NCI-H748 treated with DMSO at 0.1 percent for 48 hours (cell line): ENCODE measurements around the gene C9orf50.
"Not testable (repeated sequence)": the region's sequence is repeated elsewhere in the genome, so short reads cannot be mapped to it uniquely, and the experiment has no call there.

Experiments
- DNase-seq: peaks from one replicate; lab custom pipeline; 2025; lab: John Stamatoyannopoulos, UW

Gene C9orf50

DNA sequence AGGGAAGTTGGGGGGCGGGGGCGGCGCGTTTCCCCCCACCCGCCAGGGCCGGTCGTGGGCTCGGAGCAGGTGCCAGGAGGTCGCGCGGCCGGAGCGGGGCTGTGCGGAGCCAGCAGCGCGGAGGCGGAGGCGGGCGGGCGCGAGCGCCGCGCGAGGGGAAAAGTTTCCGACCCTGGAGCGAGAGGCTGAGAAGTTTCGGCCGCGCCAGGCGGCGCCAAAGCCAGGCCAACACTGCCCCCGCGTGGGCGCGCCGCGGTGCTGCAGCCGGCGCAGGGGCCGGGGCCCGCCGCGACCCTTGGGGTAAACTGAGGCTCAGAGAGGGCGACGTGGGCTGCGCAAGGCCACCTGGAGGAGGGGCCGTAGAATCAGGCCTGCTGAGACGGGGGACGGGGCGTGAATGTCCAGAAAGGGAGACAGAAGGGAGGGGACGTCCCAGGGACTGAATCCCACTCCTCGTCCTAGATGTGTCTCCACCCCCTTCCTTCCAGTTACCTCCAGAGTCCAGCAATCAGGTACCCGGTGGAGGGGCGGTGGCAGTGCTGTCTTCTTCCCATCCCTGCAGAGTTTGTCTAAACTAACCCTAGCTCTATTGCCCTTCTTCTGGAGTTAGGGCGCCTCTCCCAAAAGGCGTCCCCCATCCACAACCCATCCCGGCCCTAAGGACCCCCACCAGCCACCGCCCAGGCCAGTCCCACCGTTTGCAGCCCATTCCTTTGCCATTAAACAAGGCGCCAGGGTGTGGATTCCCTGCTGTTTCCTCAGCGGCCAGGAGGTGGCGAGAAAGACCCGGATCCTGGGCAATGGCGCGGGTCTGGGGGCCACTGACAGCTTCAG is 10.2 kb downstream of the C9orf50 start:
- no peak for DNase-seq

DNA sequence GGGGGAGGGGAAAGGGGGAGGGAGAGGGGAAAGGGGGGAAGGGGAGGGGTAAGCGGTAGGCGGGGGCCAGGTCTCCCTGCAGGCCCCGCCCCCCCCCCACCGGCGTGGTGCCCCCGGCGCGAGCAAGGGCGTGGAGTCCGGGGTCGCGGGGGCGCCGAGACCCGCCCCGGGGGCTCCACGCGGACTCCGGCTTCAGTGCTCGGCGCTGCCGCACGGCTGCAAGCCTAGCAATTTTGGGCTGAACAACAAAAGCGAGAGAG is 10.8 kb downstream of the C9orf50 start:
- DNase-seq = no peak

DNA sequence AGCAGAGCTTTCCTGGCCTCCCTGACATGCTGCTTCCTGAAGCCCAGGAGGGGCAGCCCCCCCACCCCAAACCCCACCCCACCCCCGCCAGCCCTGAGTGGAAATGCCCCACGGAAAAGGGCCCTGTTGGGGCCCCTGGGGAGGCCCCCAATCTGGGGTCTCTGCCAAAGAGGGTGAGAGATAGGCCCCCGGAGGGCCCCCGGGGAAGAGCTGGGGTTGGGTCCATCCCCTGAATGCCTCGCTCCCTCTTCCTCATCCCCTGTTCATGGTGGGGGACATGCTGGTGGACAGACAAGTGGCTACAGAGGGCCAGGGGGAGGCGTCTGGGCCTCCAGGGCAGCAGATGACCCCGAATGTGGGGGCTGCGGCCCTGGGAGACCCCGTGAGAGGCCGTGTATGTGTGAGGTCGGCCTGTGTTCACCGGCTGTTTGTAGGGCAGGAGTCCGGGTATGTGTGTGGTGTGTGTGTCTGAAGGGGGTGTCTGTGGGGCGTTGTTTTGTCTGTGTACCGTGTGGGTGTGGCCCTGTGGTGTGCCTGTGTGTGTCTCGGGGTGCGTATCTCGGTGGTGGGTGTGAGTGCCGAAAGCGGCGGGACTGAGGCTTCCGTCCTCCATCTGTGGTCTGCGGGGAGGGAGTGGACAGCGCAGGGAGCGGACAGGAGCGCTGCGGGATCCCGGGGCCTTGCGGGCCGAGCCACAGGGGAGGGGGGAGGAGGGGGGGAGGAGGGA is 11.3 kb downstream of the C9orf50 start:
- no peak for DNase-seq

DNA sequence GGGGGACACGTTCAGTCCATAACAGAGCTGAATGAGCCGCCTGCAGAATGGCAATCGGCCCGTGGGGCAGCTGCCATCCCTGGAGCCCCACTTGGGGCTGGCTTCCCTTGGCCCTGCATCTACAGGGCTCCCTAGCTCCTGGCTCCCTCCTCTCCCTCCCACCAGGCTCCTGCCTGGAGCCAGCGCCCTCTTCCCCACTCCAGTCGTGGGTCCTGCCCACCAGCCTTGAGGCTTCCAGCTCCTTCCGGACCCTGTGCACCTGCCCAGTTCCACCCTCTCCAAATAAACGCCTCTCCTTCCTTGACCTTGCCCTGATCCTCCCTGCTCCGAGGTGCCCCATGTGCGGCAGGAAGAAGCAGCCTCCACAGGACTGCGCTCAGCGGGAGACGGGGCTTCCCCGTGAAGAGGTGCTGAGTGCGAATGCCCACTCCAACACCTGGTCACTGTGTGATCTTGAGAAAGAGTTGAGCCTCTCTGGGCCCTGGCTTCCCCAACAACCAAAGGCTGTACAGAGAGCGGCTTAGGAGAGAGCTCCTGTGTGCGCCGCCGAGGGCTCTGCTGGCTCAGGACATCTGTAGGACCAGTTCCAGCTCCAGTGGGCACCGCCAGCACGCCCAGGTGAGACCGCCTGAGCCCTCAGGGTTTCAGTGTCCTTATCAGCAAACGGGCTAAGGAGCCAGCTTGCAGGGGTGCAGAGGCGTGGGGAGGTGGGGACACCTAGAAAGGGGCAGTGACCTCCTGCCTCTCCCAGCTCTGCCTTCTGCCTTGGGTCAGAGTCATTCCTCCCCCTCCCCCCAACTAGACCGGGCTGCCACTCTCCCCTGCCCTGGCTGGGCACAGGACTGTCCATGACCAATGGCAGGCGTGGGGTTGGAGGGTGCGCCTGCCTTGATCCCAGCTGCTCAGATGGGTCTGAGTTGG is 12.1 kb downstream of the C9orf50 start:
- DNase-seq = no peak

DNA sequence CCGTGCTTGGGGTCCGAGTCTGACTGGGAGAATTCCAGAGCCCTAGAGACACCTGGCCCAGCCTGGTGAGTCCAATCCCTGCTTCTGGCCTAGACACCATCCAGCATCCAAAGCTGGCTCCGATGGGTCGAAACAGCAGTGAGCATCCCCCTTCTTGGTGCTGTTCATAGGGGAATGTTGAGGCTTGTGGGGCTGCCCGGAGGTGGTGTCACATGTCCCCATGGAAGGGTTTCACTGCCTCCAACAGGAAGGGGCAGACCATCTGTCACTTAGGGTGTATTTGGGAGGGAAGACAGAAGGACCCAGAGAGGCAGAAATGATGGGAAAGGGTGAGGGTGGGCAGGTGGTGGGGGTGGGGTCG is 13.9 kb downstream of the C9orf50 start:
- no peak for DNase-seq

DNA sequence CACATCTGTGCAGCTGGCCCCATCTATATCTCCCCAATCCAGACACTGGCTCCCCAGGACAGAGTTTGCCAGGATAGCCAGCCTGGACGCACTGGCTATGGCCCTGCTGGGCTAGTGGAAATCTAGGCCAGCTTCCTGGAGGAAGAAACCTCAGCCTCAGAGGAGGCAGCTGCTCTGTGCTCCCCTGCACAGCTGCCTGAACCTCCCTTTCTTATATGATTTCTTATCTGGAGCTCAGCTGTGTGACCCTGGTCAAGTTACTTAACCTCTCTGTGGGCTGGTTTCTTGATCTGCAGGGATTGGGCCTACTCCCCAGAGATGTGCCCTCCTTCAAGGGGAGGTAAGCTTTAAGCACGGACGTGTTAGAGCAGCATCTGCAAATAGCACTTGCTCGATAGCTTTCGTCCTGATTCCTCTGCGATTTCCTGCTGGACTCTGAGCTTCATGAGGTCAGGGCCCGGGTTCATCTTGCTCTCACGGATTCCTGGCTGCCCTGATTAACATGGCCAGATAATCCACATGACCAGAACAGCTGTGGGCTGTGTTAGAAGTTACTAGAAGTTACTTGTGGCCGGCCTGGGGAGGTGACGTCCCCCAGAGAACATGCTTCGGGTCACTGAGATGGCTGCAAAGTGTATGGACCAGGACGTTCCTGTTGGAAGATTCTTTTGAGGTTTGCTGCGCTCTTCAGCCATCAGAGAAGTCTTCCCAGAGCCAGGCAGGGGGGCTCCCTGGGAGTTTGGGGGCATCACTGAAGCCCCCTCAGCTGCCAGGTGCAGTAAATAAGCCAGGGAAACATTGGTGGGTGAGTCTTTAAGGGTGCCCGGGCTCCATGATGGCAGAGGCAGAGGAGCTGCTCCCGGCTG is 14.5 kb downstream of the C9orf50 start:
- no peak for DNase-seq

DNA sequence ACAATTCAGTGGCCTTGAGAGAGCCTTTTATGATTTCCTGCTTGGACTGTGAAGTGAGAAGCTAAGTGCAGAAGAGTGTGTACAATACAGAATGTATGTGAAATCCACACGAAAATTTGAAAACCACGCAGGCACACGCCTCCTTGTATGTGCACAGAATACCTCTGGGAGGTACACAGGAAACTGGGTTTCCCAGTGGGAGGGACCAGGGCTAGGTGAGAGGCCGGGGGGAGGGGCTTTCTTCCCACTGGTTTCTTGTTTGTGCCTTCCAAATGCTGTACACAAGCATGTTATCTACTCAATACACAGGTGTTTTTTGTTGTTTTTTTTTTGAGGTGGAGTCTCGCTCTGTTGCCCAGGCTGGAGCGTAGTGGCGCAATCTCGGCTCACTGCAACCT is 16.1 kb downstream of the C9orf50 start:
- no peak for DNase-seq

DNA sequence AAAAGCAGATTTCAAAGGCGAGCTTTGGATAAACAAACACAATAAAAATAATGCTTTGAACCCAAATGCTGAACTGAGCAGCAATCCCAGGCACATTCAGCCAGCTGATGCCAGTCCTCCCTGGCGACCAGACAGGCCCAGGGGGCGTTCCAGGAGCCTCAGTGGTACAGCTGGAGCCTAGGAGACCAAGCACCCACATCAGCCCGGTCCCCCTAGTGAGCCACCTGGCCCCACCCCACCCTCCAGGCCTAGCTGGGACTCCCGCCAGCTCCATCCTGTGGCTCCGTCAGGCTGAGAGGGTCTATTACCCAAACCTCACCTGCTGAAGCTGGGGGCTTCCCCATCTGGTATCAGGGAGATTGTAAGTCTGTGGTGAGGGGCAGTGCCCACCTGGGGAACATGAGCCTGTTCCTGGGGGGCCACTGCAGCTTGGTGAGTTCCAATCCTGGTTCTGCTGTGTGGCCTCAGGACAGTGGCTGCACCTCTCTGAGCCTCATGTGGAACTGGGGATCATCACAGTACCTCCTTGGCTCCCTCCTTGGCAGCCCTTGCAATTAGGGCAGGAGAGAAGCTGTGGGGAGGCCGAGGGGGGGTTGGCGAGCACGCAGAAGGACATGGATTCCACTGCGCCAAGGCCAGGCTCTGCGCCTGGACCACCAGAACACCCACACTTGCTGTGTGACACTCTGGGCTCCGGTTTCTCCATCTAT is 16.7 kb downstream of the C9orf50 start:
- DNase-seq = no peak

DNA sequence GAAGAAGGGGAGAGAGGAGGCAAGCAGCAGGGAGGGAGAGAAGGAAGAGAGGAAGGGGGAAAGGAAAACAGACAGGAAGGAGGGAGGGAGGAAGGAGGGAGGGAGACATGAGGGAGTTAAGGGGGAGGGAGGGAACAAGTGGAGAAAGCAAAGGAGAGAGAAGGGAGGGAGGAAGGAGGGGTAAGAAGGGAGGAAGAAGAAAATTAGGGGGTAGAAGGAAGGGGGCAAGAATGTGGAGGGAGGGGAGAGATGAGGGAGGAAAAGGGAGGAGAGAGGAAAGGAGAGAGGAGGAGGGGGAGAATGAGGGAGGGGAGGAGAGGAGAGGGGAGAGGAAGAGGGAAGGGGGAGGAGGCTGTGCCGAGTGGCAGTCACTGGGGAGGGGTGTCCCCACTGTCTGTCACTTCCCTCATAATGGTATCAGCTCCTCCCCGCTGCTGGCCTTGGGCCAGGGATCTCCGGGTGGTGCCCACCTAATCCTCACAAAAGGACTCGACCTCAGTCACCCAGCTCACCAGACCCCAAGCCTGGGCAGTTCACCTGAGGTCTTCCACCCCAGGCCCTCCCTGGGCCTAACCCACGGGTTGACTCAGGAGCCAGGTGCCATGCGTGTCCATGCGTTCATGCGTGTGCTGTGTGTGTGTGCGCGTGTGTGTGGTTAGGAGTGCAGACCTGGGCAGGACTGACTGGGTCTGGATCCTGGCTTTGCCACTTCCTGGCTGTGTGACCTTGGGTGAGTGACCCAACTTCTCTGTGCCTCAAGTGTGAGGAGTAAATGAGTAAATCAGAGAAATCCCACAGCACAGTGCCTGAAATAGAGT is 18.1 kb downstream of the C9orf50 start:
- no peak for DNase-seq

DNA sequence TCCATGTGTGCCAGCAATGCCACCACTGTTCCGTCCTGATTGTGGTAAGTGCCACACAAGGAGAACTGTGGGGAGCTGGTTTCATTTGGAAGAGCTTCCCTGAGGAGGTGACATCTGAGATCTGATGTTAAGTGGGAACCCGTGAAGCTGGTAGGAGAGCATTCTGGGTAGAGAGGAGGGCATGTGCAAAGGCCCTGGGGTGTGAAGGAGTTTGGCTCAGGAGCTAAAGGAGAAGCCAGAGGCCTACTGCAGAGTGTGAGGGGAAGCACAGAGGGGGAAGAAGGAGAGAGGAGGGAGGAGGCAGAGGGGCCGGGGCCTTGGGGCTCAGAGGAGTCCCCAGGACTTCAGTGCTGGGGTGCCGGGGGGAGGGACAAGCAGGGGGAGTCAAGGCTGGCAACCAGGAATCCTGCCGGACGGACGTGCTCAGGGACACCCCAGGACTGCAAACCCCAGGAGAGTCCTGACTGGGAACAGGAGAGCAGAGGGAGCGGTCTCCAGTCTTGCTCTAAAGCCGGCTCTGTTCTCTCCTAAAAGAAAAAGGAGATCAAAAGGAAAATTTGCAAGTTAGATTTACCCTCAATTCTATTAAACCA is 19.7 kb downstream of the C9orf50 start:
- no peak for DNase-seq

DNA sequence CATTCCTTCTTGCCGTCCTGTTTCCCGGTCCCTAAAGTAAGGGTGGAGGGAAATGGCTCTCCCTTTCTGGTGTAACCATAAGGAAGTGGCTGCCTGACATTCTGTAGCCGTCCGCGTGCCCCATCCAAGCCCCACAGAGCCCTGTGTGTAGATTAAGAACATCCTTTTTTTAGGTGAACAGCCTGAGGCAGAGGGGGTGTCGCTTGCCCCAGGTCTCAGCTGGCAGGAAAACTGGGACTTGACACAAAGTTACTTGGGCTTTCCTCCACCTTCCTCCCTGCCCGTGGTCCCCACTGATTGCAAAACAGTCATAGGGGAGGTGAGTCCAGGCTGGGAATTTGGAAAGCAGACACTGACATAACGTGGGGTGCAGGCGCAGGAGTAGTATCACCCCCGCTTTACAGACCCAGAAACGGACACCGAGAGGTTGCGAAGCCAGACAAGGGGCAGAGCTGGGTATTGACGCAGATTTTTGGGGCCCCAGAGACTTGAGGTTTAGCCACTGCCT is 22.8 kb downstream of the C9orf50 start:
- no peak for DNase-seq

DNA sequence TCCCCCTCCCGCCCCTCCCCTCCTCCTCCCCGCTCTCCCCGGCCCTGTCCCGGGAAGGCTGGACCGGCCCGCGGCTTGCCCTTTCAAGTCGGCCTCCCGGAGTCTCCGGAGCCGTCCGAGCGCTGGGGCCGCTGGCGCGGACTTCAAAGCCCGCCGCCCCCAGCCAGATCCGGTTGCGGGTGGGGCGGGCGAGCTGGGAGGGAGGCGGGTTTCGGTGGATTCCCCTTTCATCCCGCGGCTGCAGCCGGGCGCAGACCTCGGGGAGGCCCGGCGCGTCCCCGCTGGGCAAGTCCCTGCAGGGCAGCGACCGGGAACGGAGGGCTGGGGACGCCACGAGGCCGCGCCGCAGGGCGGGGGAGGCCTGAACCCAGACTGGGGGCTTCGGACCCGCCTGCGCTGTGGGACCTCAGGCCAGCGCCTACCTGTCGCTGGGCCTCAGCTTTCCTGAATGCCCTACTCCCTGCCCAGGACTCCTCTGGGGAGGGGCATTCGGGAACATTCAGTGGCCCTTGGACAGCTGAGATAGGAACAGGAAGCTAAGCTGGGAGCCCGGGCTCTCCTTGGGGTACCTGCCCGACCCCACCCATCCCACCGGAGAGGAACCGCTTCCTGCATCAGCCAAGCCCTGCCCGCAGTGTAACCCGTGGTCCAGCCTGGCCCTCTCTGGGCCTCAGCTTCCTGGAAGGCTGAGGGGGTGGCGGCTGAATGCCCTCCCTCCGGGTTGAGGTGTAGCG is 23.4 kb downstream of the C9orf50 start:
- DNase-seq = no peak

DNA sequence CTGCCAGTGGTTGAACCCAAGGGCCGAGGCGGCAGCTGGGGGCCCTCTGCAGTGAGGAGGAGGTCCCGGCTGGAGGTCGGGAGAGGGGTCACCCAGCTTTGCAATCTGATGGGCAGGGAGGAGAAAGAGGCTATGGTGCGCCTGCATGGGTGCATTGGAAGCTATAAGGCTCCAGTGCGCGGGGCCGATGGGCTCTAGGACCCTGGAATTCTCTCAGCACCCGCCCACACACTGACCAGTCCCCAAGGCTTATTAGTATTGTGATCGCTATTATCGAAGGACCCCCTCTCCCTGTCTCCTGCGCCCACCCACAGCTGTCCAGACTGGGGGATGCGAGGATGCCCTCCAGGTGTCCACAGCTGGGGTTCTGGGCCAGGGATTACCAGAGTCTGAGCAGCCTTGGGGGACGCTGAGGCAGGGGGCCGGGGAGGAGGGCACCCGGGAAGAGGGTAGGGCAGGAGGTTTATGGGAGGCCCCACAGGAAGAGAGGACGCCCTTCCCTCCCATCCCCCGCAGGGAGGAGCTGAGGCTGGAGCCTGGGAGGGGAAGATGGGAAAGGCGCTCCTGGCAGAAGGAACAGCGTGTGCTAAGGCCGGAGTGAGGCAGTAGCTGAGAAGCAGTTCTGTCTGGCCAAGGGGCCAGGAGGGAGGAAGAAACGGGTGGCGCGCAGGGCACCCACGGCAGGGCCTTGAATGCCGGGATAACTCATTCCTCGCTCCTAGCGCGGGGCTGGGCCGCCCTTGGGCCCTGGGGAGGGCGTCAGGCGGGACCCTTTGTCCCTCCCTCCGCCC is 24.2 kb downstream of the C9orf50 start:
- DNase-seq = no peak

DNA sequence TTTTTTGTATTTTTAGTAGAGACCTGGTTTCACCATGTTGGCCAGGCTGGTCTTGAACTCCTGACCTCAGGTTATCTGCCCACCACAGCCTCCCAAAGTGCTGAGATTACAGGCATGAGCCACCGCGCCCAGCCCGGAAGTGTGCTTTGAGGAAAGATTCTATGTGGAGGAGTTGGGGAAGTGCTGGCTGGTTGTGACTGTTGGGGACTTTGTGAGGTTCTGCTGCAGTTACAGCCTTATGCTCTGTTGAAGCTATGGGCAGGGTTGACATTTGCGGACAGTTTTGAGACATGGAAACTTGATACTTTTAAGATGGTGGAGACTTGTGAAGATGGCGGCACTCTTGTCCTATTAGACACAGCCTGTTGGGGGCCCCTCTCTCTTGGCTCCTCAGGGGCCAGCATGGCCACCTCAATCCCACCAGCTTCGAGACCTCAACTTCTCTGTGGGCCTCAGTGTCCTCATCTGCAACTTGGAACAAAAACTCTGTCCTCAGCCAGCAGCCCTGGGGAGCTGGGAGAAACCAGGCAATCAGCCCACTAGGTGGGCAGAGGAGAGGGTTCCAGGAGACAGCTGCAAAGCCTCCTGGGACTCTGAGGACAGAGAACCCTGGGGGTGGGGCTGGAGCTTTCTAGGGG is 24.9 kb downstream of the C9orf50 start:
- no peak for DNase-seq

DNA sequence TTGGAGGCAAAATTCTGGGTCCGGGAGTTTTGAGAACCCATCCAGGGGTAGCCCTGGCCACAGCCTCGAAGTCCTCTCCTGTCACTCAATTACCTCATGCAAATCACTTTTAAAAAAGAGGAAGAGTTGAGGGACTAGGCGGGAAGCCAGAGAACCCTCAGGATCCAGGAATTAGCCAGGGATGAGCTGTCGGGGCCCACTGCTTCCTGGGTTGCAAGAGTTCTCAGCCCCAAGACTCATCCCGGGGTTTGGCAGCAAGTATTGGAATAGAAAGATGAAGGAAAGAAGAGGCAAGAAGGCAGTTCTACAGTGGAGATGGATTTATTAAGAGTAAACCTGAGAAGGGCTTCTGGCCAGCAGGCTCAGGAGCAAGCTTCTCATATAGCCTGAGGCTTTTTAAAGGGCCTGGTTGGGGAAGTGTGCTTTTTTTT is 25.6 kb downstream of the C9orf50 start:
- no peak for DNase-seq

DNA sequence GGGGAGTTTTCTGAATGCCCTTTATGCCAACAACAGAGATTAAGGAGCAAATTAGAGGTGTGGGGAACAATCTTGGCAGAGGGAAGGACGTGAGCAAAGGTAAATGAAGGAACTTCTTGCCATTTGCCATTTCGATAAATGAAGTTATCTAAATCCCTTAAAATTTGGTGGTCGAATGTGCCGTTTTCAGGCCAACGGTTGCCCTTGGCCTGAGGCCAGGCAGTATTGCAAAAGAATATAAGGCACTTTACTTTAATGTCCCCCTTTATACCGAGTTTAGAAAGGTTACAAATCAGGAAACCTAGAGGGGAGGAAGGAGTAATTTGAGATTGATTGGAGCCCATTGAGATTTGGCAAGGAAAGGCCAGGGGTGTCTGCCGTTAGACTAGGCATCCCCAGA is 26.3 kb downstream of the C9orf50 start:
- DNase-seq = no peak

DNA sequence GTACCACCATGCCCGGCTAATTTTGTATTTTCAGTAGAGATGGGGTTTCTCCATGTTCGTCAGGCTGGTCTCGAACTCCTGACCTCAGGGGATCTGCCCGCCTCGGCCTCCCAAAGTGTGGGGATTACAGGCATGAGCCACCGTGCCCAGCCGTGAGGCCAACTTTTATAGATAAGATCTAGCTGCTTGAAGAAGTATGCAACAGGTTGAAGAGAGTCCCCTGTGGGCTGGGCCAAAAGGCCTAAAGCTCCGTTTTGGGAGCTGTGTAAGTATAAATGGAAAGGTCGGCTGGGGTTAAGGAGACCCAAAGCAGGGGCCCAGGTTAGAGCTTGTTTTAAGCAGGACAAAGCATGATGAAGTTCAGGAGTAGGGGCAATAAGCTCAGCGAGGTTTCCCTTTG is 28.1 kb downstream of the C9orf50 start:
- DNase-seq = not testable (repeated sequence)

DNA sequence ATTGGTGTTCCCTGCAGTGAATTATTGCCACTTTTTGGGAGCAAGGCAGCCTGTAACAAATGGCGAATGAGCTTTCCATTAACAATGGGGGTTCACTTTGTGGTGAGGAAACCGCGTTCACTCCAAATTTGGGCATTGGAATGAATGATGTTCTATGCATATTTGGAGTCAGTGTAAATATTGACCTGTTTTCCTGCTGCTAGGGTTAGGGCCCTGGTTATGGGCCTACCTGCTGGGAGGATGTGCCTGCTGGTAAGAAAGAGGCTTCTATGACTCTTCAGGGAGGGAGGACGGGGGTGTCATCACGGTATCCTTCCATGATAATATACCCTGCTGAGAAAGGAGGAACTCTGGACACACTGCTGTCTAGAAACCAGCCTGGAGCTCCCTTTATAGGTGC is 29.0 kb downstream of the C9orf50 start:
- no peak for DNase-seq
